RWPE1 (cell line): ENCODE data around the gene ESM1.

Source experiments
- CTCF ChIA-PET: fragments of 350-600 bp; sonication (Branson Sonifier 250); formaldehyde crosslinking; extraction: SDS; loops from one replicate; lab custom pipeline; 2021; lab: Yijun Ruan, JAX
- POLR2A ChIA-PET: fragments of 400-600 bp; formaldehyde crosslinking; extraction: SDS; loops from one replicate; lab custom pipeline; 2020; ENCODE audit warnings: antibody characterized with exemption; ENCODE audit not compliant: low non-redundant PET; lab: Yijun Ruan, JAX
- DNase-seq: peaks from one replicate; pipeline ENCODE4 v3.0.0; 2012; ENCODE audit warnings: low spot score
- H3K27ac ChIP-seq: fragments of 450-650 bp; 2 replicates; pipeline ENCODE4 v1.5.1; 2017
- CTCF ChIP-seq: fragments of 450-650 bp; conservative IDR thresholded peaks from 2 replicates; pipeline ENCODE4 v1.5.1; 2017; ENCODE audit warnings: low read depth, mild to moderate bottlenecking

Gene ESM1

GRCh38 chr5:54969856-54970828 is 15.3 kb downstream of the ESM1 start:
- no peak for DNase-seq
- POLR2A ChIA-PET = no interaction called here
- no peak for TF ChIP-seq CTCF
- CTCF ChIA-PET = no interaction called here
- no peak overlapping the region for H3K27ac ChIP-seq

GRCh38 chr5:54969242-54969641 is 16.2 kb downstream of the ESM1 start:
- TF ChIP-seq CTCF = no peak
- no peak for DNase-seq
- no peak overlapping the region for H3K27ac ChIP-seq
- CTCF ChIA-PET = interaction anchor here (0.6 kb wide), 1 partner anchor 10 kb away, joined by 3 read pairs; no protein-coding TSS in a partner anchor
- POLR2A ChIA-PET = no interaction called here

- DNase-seq = no peak
- POLR2A ChIA-PET = no interaction called here
- CTCF ChIA-PET = interaction anchor here (0.7 to 2.3 kb wide), 2 partner anchors 22 to 212 kb away, joined by 3 to 12 read pairs; no protein-coding TSS in a partner anchor
- H3K27ac ChIP-seq = no peak overlapping the region
- TF ChIP-seq CTCF = no peak
These were observed 19.6 kb downstream of the ESM1 start for GRCh38 chr5:54965806-54966205.

- no peak for TF ChIP-seq CTCF
- CTCF ChIA-PET = interaction anchor here (0.9 to 2.3 kb wide), 3 partner anchors 13 to 21 kb away, joined by 3 to 12 read pairs (median 4); partner anchors contain the start of gene ESM1
- no peak overlapping the region for H3K27ac ChIP-seq
- POLR2A ChIA-PET = no interaction called here
- no peak for DNase-seq
These were observed 21.0 kb downstream of the ESM1 start for GRCh38 chr5:54964405-54964804.

- ChIA-PET CTCF (interaction anchor here (0.6 to 2.8 kb wide), 9 partner anchors 9 to 414 kb away, joined by 3 to 17 read pairs (median 3); partner anchors contain the start of gene ESM1), POLR2A (no interaction called here)
- no peak for DNase-seq
- no peak overlapping the region for H3K27ac ChIP-seq
- TF ChIP-seq CTCF = no peak
These were observed 25.5 kb downstream of the ESM1 start for GRCh38 chr5:54959673-54960418.

- no peak for TF ChIP-seq CTCF
- POLR2A ChIA-PET = no interaction called here
These were observed 28.5 kb downstream of the ESM1 start for GRCh38 chr5:54956922-54957321.

More at GRCh38 chr5:54956922-54957321, 28.5 kb downstream of the ESM1 start:
- no peak overlapping the region for H3K27ac ChIP-seq
- no peak for DNase-seq
- CTCF ChIA-PET = no interaction called here
